SK-N-MC (cell line): ENCODE results near the gene GAS1.

ENCODE experiments used
- DNase-seq: peaks from one replicate; pipeline ENCODE4 v3.0.0-alpha.2; 2011; ENCODE audit warnings: low read depth, low spot score
- H3K27ac ChIP-seq: fragments of 200-600 bp; sonication (generic); 2 replicates; pipeline ENCODE4 v1.5.1; 2016; ENCODE audit warnings: mixed run types
- H3K36me3 ChIP-seq: fragments of 200-600 bp; sonication (generic); 2 replicates; pipeline ENCODE4 v1.6.1; 2017; ENCODE audit warnings: antibody characterized with exemption, low read length, mixed read lengths; ENCODE audit not compliant: insufficient read depth
- H3K4me3 ChIP-seq: fragments of 200-600 bp; sonication (generic); 2 replicates; pipeline ENCODE4 v1.5.1; 2016
- H3K9ac ChIP-seq: fragments of 200-600 bp; sonication (generic); 2 replicates; pipeline ENCODE4 v1.8.0; 2017; ENCODE audit warnings: mixed run types, mixed read lengths; ENCODE audit not compliant: insufficient read length
- H3K9me3 ChIP-seq: fragments of 200-600 bp; sonication (generic); 2 replicates; pipeline ENCODE4 v1.6.1; 2017; ENCODE audit warnings: low read depth, mild to moderate bottlenecking, antibody characterized with exemption, low read length, moderate library complexity, mixed read lengths
- EZH2 ChIP-seq: fragments of 200-600 bp; sonication (generic); IDR thresholded peaks from one replicate; pipeline ENCODE4 v1.6.1; 2017; ENCODE audit warnings: antibody characterized with exemption
- FOXP2 ChIP-seq: optimal IDR thresholded peaks from 2 replicates; pipeline ENCODE3; 2011; ENCODE audit warnings: mild to moderate bottlenecking, moderate library complexity; ENCODE audit not compliant: insufficient read depth; ENCODE audit errors: extremely low read length, control extremely low read depth
- POLR2AphosphoS5 ChIP-seq: IDR thresholded peaks from 2 replicates; pipeline ENCODE4 v1.6.1; 2012; ENCODE audit warnings: mild to moderate bottlenecking, low read depth, low read length, borderline replicate concordance

The GAS1 gene

GRCh38 chr9:86924206-86924605 lies 23.1 kb downstream of the GAS1 start:
- no peak overlapping the region; the same call in 1 of the 2 replicates for H3K27ac ChIP-seq
- DNase-seq, result no peak
- no peak overlapping the region for H3K4me3 ChIP-seq
- no peaks in the 10 kb centered on the region for H3K36me3 ChIP-seq
- no peaks in the 10 kb centered on the region for H3K9me3 ChIP-seq
- TF ChIP-seq FOXP2 (no peak), EZH2 (no peak), POLR2AphosphoS5 (no peak)
- H3K9ac ChIP-seq, result no peak overlapping the region

- Histone ChIP-seq H3K9me3 (no peaks in the 10 kb centered on the region), H3K4me3 (peak overlapping the region; percentile 58), H3K9ac (no peak overlapping the region), H3K36me3 (no peaks in the 10 kb centered on the region), H3K27ac (peak overlapping the region; percentile 79)
- TF ChIP-seq FOXP2, result no peak
- peak; percentile 27; the same call in 1 of the 2 replicates for TF ChIP-seq POLR2AphosphoS5
- DNase-seq, result peak; percentile 73
Observed at GRCh38 chr9:86921151-86921923, 26.0 kb downstream of the GAS1 start.

- no peaks in the 10 kb centered on the region for H3K9me3 ChIP-seq
- H3K9ac ChIP-seq, result no peak overlapping the region
- H3K36me3 ChIP-seq, result no peaks in the 10 kb centered on the region
- no peak for TF ChIP-seq FOXP2
- TF ChIP-seq POLR2AphosphoS5, result no peak
- no peak for TF ChIP-seq EZH2
- no peak overlapping the region for H3K27ac ChIP-seq
- no peak overlapping the region for H3K4me3 ChIP-seq
- no peak for DNase-seq
Observed at GRCh38 chr9:86918556-86918955, 28.8 kb downstream of the GAS1 start.

GRCh38 chr9:86912210-86912609 lies 35.1 kb downstream of the GAS1 start:
- Histone ChIP-seq H3K4me3 (no peak overlapping the region), H3K9ac (no peak overlapping the region), H3K36me3 (no peaks in the 10 kb centered on the region), H3K27ac (no peak overlapping the region), H3K9me3 (peaks cover 2% of the 10 kb centered on the region; the same call in 1 of the 2 replicates)
- TF ChIP-seq POLR2AphosphoS5 (no peak), EZH2 (no peak), FOXP2 (no peak)
- DNase-seq, result no peak

GRCh38 chr9:86909388-86909787 lies 37.9 kb downstream of the GAS1 start:
- H3K36me3 ChIP-seq, result no peaks in the 10 kb centered on the region
- H3K27ac ChIP-seq, result no peak overlapping the region
- TF ChIP-seq FOXP2 (no peak), EZH2 (no peak), POLR2AphosphoS5 (no peak)
- peaks cover 2% of the 10 kb centered on the region; the same call in 1 of the 2 replicates for H3K9me3 ChIP-seq
- no peak for DNase-seq
- no peak overlapping the region for H3K9ac ChIP-seq
- H3K4me3 ChIP-seq, result no peak overlapping the region

GRCh38 chr9:86908261-86908660 lies 39.0 kb downstream of the GAS1 start:
- Histone ChIP-seq H3K4me3 (no peak overlapping the region), H3K36me3 (no peaks in the 10 kb centered on the region), H3K9ac (no peak overlapping the region), H3K9me3 (peaks cover 2% of the 10 kb centered on the region; the same call in 1 of the 2 replicates), H3K27ac (no peak overlapping the region)
- TF ChIP-seq FOXP2, result no peak
- TF ChIP-seq POLR2AphosphoS5, result no peak
- DNase-seq, result no peak

GRCh38 chr9:86907346-86907745 lies 40.0 kb downstream of the GAS1 start:
- no peak for DNase-seq
- TF ChIP-seq FOXP2, result no peak
- no peak for TF ChIP-seq EZH2
- TF ChIP-seq POLR2AphosphoS5, result no peak
- no peak overlapping the region for H3K27ac ChIP-seq
- H3K9ac ChIP-seq, result no peak overlapping the region
- H3K4me3 ChIP-seq, result no peak overlapping the region
- H3K9me3 ChIP-seq, result peaks cover 2% of the 10 kb centered on the region; the same call in 1 of the 2 replicates
- no peaks in the 10 kb centered on the region for H3K36me3 ChIP-seq

GRCh38 chr9:86903734-86904085 lies 43.6 kb downstream of the GAS1 start:
- no peak overlapping the region for H3K4me3 ChIP-seq
- DNase-seq, result no peak
- H3K9ac ChIP-seq, result no peak overlapping the region

GRCh38 chr9:86902991-86903733 lies 44.1 kb downstream of the GAS1 start:
- Histone ChIP-seq H3K9ac (no peak overlapping the region), H3K27ac (no peak overlapping the region), H3K9me3 (no peaks in the 10 kb centered on the region), H3K36me3 (no peaks in the 10 kb centered on the region), H3K4me3 (peak overlapping the region; percentile 52)
- DNase-seq, result no peak
- TF ChIP-seq FOXP2, result no peak
- TF ChIP-seq EZH2, result no peak
- no peak for TF ChIP-seq POLR2AphosphoS5

More at GRCh38 chr9:86903734-86904085, 43.6 kb downstream of the GAS1 start:
- H3K9me3 ChIP-seq, result no peaks in the 10 kb centered on the region
- no peaks in the 10 kb centered on the region for H3K36me3 ChIP-seq
- TF ChIP-seq POLR2AphosphoS5 (no peak), FOXP2 (no peak), EZH2 (no peak)
- no peak overlapping the region for H3K27ac ChIP-seq

- H3K9me3 ChIP-seq, result no peaks in the 10 kb centered on the region
- no peak overlapping the region for H3K9ac ChIP-seq
- TF ChIP-seq EZH2, result no peak
- TF ChIP-seq FOXP2, result no peak
- TF ChIP-seq POLR2AphosphoS5, result no peak
- peak overlapping the region; percentile 52 for H3K4me3 ChIP-seq
- no peaks in the 10 kb centered on the region for H3K36me3 ChIP-seq
- DNase-seq, result no peak
- H3K27ac ChIP-seq, result no peak overlapping the region
Observed at GRCh38 chr9:86902586-86902985, 44.7 kb downstream of the GAS1 start.
